Measurements from ENCODE around the gene TINCR. TPM values are rescaled to one million over a fixed set of nuclear protein-coding genes. Genes with fewer than 3 reads are reported as not detected.

Gene TINCR
- total RNA-seq, 1 experiment from 2014 or later, result 0.17 TPM

DNA sequence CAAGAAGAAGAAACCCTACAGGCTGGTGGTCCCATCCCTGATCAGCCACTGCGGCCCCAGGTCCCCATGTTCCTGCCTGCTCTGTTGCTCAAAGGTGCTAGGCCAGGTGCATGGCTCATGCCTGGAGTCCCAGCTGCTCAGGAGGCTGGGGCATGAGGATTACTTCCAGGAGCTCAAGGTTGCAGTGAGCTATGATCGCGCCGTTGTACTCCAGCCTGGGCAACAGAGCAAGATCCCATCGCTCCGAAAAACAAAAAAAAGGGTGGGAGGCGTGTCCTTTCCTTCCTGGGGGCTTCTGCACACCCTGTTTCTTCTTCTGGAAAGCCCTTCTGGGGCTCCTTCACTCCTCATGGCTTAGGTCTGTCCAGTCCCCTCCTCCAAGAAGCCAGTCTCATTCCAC lies 11.9 kb upstream of the TINCR start:
- TF ChIP-seq, protein P1, sequence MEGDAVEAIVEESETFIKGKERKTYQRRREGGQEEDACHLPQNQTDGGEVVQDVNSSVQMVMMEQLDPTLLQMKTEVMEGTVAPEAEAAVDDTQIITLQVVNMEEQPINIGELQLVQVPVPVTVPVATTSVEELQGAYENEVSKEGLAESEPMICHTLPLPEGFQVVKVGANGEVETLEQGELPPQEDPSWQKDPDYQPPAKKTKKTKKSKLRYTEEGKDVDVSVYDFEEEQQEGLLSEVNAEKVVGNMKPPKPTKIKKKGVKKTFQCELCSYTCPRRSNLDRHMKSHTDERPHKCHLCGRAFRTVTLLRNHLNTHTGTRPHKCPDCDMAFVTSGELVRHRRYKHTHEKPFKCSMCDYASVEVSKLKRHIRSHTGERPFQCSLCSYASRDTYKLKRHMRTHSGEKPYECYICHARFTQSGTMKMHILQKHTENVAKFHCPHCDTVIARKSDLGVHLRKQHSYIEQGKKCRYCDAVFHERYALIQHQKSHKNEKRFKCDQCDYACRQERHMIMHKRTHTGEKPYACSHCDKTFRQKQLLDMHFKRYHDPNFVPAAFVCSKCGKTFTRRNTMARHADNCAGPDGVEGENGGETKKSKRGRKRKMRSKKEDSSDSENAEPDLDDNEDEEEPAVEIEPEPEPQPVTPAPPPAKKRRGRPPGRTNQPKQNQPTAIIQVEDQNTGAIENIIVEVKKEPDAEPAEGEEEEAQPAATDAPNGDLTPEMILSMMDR (conservative IDR thresholded peaks at IDR 0.05), result no peak
- H3K4ac ChIP-seq (ENCODE audit: low read depth, low read length), result no peak overlapping the region
- no peaks in the 10 kb centered on the region for H3K4me1 ChIP-seq (ENCODE audit: insufficient read depth, low read length)
- no peak overlapping the region for H2BK20ac ChIP-seq (ENCODE audit: low read depth, low read length, poor library complexity, severe bottlenecking)
- no peak for DNase-seq
- no CpG with 5 or more reads among the region's 7 CpGs for WGBS (ENCODE audit: extremely low coverage, insufficient read length, low lambda C conversion rate)
- H3K14ac ChIP-seq (ENCODE audit: insufficient read depth, low read length), result no peak overlapping the region
- H2BK5ac ChIP-seq (ENCODE audit: insufficient read length, low read length), result no peak overlapping the region
- H3K27me3 Mint-ChIP-seq (ENCODE audit: low read depth), result no peaks in the 10 kb centered on the region; the same call in 1 of the 2 replicates
- no peak overlapping the region for H3K4me3 Mint-ChIP-seq
- no peak overlapping the region for H2AK5ac ChIP-seq (ENCODE audit: insufficient read length, low read length)
- H3K23me2 ChIP-seq (ENCODE audit: insufficient read length, low read depth, low read length, poor library complexity, severe bottlenecking), result no peaks in the 10 kb centered on the region
- H4K20me1 ChIP-seq (ENCODE audit: control insufficient read depth, insufficient read depth, insufficient read length), result no peaks in the 10 kb centered on the region
- H2BK120ac ChIP-seq (ENCODE audit: low read depth, low read length, poor library complexity, severe bottlenecking), result no peak overlapping the region
- H3K27me3 ChIP-seq (ENCODE audit: insufficient read depth, low read length), result no peaks in the 10 kb centered on the region
- H3K9me3 ChIP-seq (ENCODE audit: control insufficient read depth, low read depth, low read length), result no peaks in the 10 kb centered on the region
- no peak overlapping the region for H2BK15ac ChIP-seq (ENCODE audit: low read depth, low read length)
- no peak overlapping the region for H2AFZ ChIP-seq (ENCODE audit: low read length)
- no peak overlapping the region for H3K23ac ChIP-seq (ENCODE audit: insufficient read length, low read depth, low read length)
- no peaks in the 10 kb centered on the region for H3K9me3 Mint-ChIP-seq
- no peak overlapping the region for H3K18ac ChIP-seq (ENCODE audit: insufficient read length, low read depth, low read length)
- H3K4me2 ChIP-seq (ENCODE audit: insufficient read depth, insufficient read length, low read length), result no peak overlapping the region
- no peak overlapping the region for H3K9ac ChIP-seq (ENCODE audit: extremely low read depth, insufficient read length, low read length)
- no peaks in the 10 kb centered on the region; a peak in 1 of 7 replicates for H3K36me3 Mint-ChIP-seq (ENCODE audit: insufficient read depth in 1 of 3, low read depth in 3 of 3)
- no peak overlapping the region for H4K91ac ChIP-seq (ENCODE audit: insufficient read length, low read depth, low read length)
- H2BK12ac ChIP-seq (ENCODE audit: insufficient read length, low read depth, low read length), result no peak overlapping the region
- H3K4me1 Mint-ChIP-seq, result peaks cover 12 to 15% of the 10 kb centered on the region in 2 experiments
- no peaks in the 10 kb centered on the region for H3K79me2 ChIP-seq (ENCODE audit: insufficient read depth, low read length)
- no peak overlapping the region for H4K8ac ChIP-seq (replicated peaks; ENCODE audit: insufficient read length, low read depth, low read length)
- H3K27ac ChIP-seq (ENCODE audit: insufficient read length, low read depth, low read length), result no peak overlapping the region
- H3T11ph ChIP-seq (ENCODE audit: low read length), result no peak overlapping the region
- H3K79me1 ChIP-seq (ENCODE audit: insufficient read depth, low read depth, low read length, poor library complexity, severe bottlenecking), result no peaks in the 10 kb centered on the region
- peak overlapping the region in 2 of 3 experiments; percentile 57 to 88; a peak in 4 of 7 replicates for H3K27ac Mint-ChIP-seq
- H3K56ac ChIP-seq (ENCODE audit: insufficient read length, low read depth, low read length), result no peak overlapping the region
- H4K5ac ChIP-seq (ENCODE audit: insufficient read length, low read depth, low read length), result no peak overlapping the region
